WTC11 (cell line): Measurements from ENCODE around the gene CD300LG.

Source experiments
- CBFB ChIP-seq: sonication (generic); formaldehyde crosslinking; IDR thresholded peaks from 2 replicates; pipeline ENCODE4 v1.8.1; 2022; ENCODE audit warnings: mild to moderate bottlenecking, low read depth, missing genetic modification reagents
- CTCF ChIP-seq: fragments of 200-600 bp; IDR thresholded peaks from 2 replicates; pipeline ENCODE4 v1.8.0; 2022; ENCODE audit warnings: antibody characterized with exemption
- FOXP4 ChIP-seq: sonication (generic); formaldehyde crosslinking; IDR thresholded peaks from 2 replicates; pipeline ENCODE4 v1.8.0; 2022; ENCODE audit warnings: mild to moderate bottlenecking, missing genetic modification reagents
- USF2 ChIP-seq: sonication (generic); formaldehyde crosslinking; IDR thresholded peaks from 2 replicates; pipeline ENCODE4 v1.8.1; 2023; ENCODE audit warnings: mild to moderate bottlenecking, missing genetic modification reagents, moderate library complexity
- ZBTB21 ChIP-seq: sonication (generic); formaldehyde crosslinking; IDR thresholded peaks from 2 replicates; pipeline ENCODE4 v1.8.1; 2023; ENCODE audit warnings: mild to moderate bottlenecking, missing genetic modification reagents, borderline replicate concordance

- TF ChIP-seq USF2 (CRISPR knock-in tag), result no peak
- no peak for TF ChIP-seq CTCF
- TF ChIP-seq CBFB (CRISPR knock-in tag), result no peak
- no peak for TF ChIP-seq ZBTB21 (CRISPR knock-in tag)
- no peak for TF ChIP-seq FOXP4
Measured at GRCh38 chr17:43842975-43843325, 4.0 kb upstream of the CD300LG start.
